ENCODE results near the gene ADORA2B. TPM values are rescaled to one million over a fixed set of nuclear protein-coding genes. Genes with fewer than 3 reads are reported as not detected.

The ADORA2B gene
- total RNA-seq, 2 donors from 2014 or later: 1.3 to 14.6 TPM

GRCh38 chr17:16007439-16007838, 62.5 kb downstream of the ADORA2B start:
- TF ChIP-seq POLR2AphosphoS5 (IDR thresholded peaks at IDR 0.05) (no peak), CTCF (IDR thresholded peaks at IDR 0.05) (no peak), POLR2A (IDR thresholded peaks at IDR 0.05) (no peak)
- H3K36me3 ChIP-seq: peaks cover 0 to 24% of the 10 kb centered on the region in 2 donors
- no peaks in the 10 kb centered on the region for H3K4me1 ChIP-seq (replicated peaks)
- no peaks in the 10 kb centered on the region for H3K27me3 ChIP-seq (replicated peaks; ENCODE audit: insufficient read depth)
- 84% methylated on average over 3 of the region's 3 CpGs for WGBS
- H3K9me3 ChIP-seq: no peaks in the 10 kb centered on the region
- intact Hi-C loops (cut with DNase I): no loop called here
- H3K4me3 ChIP-seq: no peak overlapping the region
- no peak overlapping the region for H3K27ac ChIP-seq
- DNase-seq (ENCODE audit: low spot score): no peak

- no peaks in the 10 kb centered on the region for H3K9me3 ChIP-seq
- H3K4me1 ChIP-seq (replicated peaks): no peaks in the 10 kb centered on the region
- intact Hi-C loops (cut with DNase I): no loop called here
- DNase-seq (ENCODE audit: low spot score): no peak
- peak in 3 of 4 experiments; percentile 13 to 36 (median 27) for TF ChIP-seq CTCF (IDR thresholded peaks at IDR 0.05)
- TF ChIP-seq POLR2A (IDR thresholded peaks at IDR 0.05): no peak
- peak; percentile 13 for TF ChIP-seq POLR2AphosphoS5 (IDR thresholded peaks at IDR 0.05)
- H3K27ac ChIP-seq: no peak overlapping the region
- H3K27me3 ChIP-seq (replicated peaks; ENCODE audit: insufficient read depth): no peaks in the 10 kb centered on the region
- 37% methylated on average over 3 of the region's 3 CpGs for WGBS
- H3K36me3 ChIP-seq: no peaks in the 10 kb centered on the region
- H3K4me3 ChIP-seq: no peak overlapping the region
Measured at GRCh38 chr17:16013943-16014407, 69.0 kb downstream of the ADORA2B start.

GRCh38 chr17:16019347-16019746, 74.4 kb downstream of the ADORA2B start:
- 56% methylated on average over 1 of the region's 1 CpG for WGBS
- intact Hi-C loops (cut with DNase I): no loop called here

GRCh38 chr17:16023881-16024280, 79.0 kb downstream of the ADORA2B start:
- TF ChIP-seq POLR2AphosphoS5 (IDR thresholded peaks at IDR 0.05) (no peak), CTCF (IDR thresholded peaks at IDR 0.05) (no peak), POLR2A (IDR thresholded peaks at IDR 0.05) (no peak)
- intact Hi-C loops (cut with DNase I): no loop called here
- DNase-seq (ENCODE audit: low spot score): no peak
- Histone ChIP-seq H3K4me1 (replicated peaks) (no peaks in the 10 kb centered on the region), H3K36me3 (peaks cover 0 to 11% of the 10 kb centered on the region in 2 donors), H3K27me3 (replicated peaks; ENCODE audit: insufficient read depth) (no peaks in the 10 kb centered on the region), H3K4me3 (no peak overlapping the region), H3K27ac (no peak overlapping the region), H3K9me3 (no peaks in the 10 kb centered on the region)
- 69% methylated on average over 4 of the region's 4 CpGs for WGBS

More at GRCh38 chr17:16019347-16019746, 74.4 kb downstream of the ADORA2B start:
- no peak for DNase-seq (ENCODE audit: low spot score)
- no peaks in the 10 kb centered on the region for H3K27me3 ChIP-seq (replicated peaks; ENCODE audit: insufficient read depth)
- H3K4me1 ChIP-seq (replicated peaks): no peaks in the 10 kb centered on the region
- no peaks in the 10 kb centered on the region for H3K36me3 ChIP-seq
- H3K4me3 ChIP-seq: no peak overlapping the region
- H3K9me3 ChIP-seq: no peaks in the 10 kb centered on the region
- H3K27ac ChIP-seq: no peak overlapping the region
- no peak for TF ChIP-seq POLR2AphosphoS5 (IDR thresholded peaks at IDR 0.05)
- TF ChIP-seq POLR2A (IDR thresholded peaks at IDR 0.05): no peak
- no peak for TF ChIP-seq CTCF (IDR thresholded peaks at IDR 0.05)

- no peaks in the 10 kb centered on the region for H3K4me1 ChIP-seq (replicated peaks)
- H3K9me3 ChIP-seq: no peaks in the 10 kb centered on the region
- H3K4me3 ChIP-seq: no peak overlapping the region
- H3K36me3 ChIP-seq: peaks cover 0 to 11% of the 10 kb centered on the region in 2 donors
- H3K27ac ChIP-seq: no peak overlapping the region
- no peak for DNase-seq (ENCODE audit: low spot score)
- TF ChIP-seq POLR2A (IDR thresholded peaks at IDR 0.05) (no peak), CTCF (IDR thresholded peaks at IDR 0.05) (no peak), POLR2AphosphoS5 (IDR thresholded peaks at IDR 0.05) (no peak)
- intact Hi-C loops (cut with DNase I): no loop called here
- WGBS: 96% methylated on average over 1 of the region's 1 CpG
- H3K27me3 ChIP-seq (replicated peaks; ENCODE audit: insufficient read depth): no peaks in the 10 kb centered on the region
Measured at GRCh38 chr17:16025202-16025601, 80.3 kb downstream of the ADORA2B start.

Data from prostate gland (tissue), 2 donors.